Fibroblast of the aortic adventitia (primary cell): ENCODE measurements around the gene KLHDC10. TPM values are rescaled to one million over a fixed set of nuclear protein-coding genes. Genes with fewer than 3 reads are reported as not detected.
"Not testable (repeated sequence)": the region's sequence is repeated elsewhere in the genome, so short reads cannot be mapped to it uniquely, and the experiment has no call there.

ENCODE experiments used
- DNase-seq: peaks from one replicate; pipeline ENCODE4 v3.0.0-alpha.2; 2010; ENCODE audit warnings: low read depth
- H3K4me3 ChIP-seq: 2 replicates; pipeline ENCODE4 v1.5.1; 2011; ENCODE audit warnings: low read depth, mild to moderate bottlenecking, control low read depth, low read length, moderate library complexity
- small RNA-seq: library from RNA; depleted of rRNA; stranded (forward); fragments of <200 nt; gene quantifications from one replicate; pipeline ENCODE3, GENCODE V24; 2012
- total RNA-seq: library from RNA; depleted of rRNA; stranded (reverse); fragments of >200 nt; gene quantifications from 2 replicates; pipeline ENCODE4 v1.2.3, GENCODE V29; 2012; ENCODE audit warnings: low replicate concordance
- TF ChIP-seq, protein P1 (sequence below): IDR thresholded peaks from 2 replicates; pipeline ENCODE4 v1.5.1; 2011; ENCODE audit warnings: mild to moderate bottlenecking, low read length, control low read depth, inconsistent platforms; ENCODE audit not compliant: insufficient read depth

The KLHDC10 gene
- total RNA-seq, 1 donor = 27.2 TPM

GRCh38 chr7:130181263-130181605 is 110.9 kb downstream of the KLHDC10 start:
- H3K4me3 ChIP-seq = no peak overlapping the region
- TF ChIP-seq, protein P1, sequence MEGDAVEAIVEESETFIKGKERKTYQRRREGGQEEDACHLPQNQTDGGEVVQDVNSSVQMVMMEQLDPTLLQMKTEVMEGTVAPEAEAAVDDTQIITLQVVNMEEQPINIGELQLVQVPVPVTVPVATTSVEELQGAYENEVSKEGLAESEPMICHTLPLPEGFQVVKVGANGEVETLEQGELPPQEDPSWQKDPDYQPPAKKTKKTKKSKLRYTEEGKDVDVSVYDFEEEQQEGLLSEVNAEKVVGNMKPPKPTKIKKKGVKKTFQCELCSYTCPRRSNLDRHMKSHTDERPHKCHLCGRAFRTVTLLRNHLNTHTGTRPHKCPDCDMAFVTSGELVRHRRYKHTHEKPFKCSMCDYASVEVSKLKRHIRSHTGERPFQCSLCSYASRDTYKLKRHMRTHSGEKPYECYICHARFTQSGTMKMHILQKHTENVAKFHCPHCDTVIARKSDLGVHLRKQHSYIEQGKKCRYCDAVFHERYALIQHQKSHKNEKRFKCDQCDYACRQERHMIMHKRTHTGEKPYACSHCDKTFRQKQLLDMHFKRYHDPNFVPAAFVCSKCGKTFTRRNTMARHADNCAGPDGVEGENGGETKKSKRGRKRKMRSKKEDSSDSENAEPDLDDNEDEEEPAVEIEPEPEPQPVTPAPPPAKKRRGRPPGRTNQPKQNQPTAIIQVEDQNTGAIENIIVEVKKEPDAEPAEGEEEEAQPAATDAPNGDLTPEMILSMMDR = no peak
- no peak for DNase-seq

DNA sequence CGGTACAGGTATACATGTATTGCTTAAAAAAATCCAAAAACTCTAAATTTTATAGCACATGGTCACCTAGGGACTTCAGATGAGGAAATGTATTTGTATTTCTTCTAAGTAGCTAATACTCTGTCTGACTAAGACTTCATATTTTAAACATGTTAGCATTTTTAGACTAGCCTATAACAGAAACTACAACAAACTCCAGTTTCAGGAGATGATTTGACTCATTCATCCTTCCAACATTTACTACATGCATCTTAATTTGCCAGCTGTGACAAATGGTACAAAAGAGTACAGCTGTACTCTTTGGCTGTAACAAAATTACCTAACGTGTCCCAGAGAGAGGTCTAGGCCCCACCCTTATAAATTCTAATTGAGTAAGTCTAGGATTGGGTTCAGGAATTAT is 112.7 kb downstream of the KLHDC10 start:
- no peak for DNase-seq
- H3K4me3 ChIP-seq = no peak overlapping the region
- TF ChIP-seq, protein P1 = no peak

DNA sequence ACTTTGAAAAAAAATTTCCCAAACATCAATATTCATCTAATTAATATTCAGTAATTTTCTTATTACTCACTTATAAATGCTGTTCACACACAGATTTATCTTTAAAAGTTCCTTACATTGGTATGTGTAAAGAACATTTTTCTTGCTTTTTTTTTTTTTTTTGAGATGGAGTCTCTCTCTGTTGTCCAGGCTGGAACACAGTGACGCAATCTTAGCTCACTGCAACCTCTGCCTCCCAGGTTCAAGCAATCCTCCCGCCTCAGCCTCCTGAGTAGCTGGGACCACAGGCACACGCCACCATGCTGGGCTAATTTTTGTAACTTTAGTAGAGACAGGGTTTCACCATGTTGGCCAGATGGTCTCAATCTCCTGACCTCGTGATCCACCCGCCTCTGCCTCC is 114.0 kb downstream of the KLHDC10 start:
- H3K4me3 ChIP-seq, DNase-seq: not testable (repeated sequence)

Small RNA genes lying within 50 kb of the gene (small RNA-seq; reads per million reads assigned to genes)
- gene RNA5SP245 = not detected

Other genes starting within 250 kb of the KLHDC10 start
- gene UBE2H, start 117.6 kb upstream of the KLHDC10 start, total RNA-seq = 59.5 and 71.6 TPM in 2 replicates
- gene ZC3HC1, start 19.2 kb upstream of the KLHDC10 start, total RNA-seq = 11.3 and 13.6 TPM in 2 replicates
- gene TMEM209, start 134.9 kb downstream of the KLHDC10 start, total RNA-seq = 5.2 and 33.4 TPM in 2 replicates
- not detected in 2 replicates for gene SSMEM1, start 137.3 kb downstream of the KLHDC10 start, total RNA-seq
- gene CPA2, start 196.3 kb downstream of the KLHDC10 start, total RNA-seq = not detected in 2 replicates
- gene CPA4, start 222.6 kb downstream of the KLHDC10 start, total RNA-seq = 7.7 and 29.6 TPM in 2 replicates